ENCODE data around the gene LCE1D.

Gene LCE1D

GRCh38 chr1:152817309-152817708 lies 20.8 kb downstream of the LCE1D start:
- DNase-seq, result no peak

- DNase-seq, result no peak
Observed at GRCh38 chr1:152823294-152823693, 26.8 kb downstream of the LCE1D start.

- DNase-seq, result no peak
Observed at GRCh38 chr1:152824964-152825363, 28.4 kb downstream of the LCE1D start.

GRCh38 chr1:152827173-152827572 lies 30.7 kb downstream of the LCE1D start, which contains the start of gene LCE1A:
LCE1A (plus strand) TSS chr1:152827473; CDS start chr1:152827473, 0 bp downstream.
- DNase-seq, result no peak

- no peak for DNase-seq
Observed at GRCh38 chr1:152836870-152837269, 40.3 kb downstream of the LCE1D start.

GRCh38 chr1:152842556-152842955 lies 46.0 kb downstream of the LCE1D start, which contains the start of gene LCE6A:
LCE6A (plus strand) TSS chr1:152842856; CDS start chr1:152843521, 665 bp downstream.
- DNase-seq, result no peak

All from inflammatory macrophage treated with lipopolysaccharide for 1 hour (primary cell).